Right lobe of liver (tissue), 6 donors: ENCODE measurements around the gene MCOLN2. TPM values are rescaled to one million over a fixed set of nuclear protein-coding genes. Genes with fewer than 3 reads are reported as not detected.
"Not testable (repeated sequence)": the region's sequence is repeated elsewhere in the genome, so short reads cannot be mapped to it uniquely, and the experiment has no call there.

ENCODE experiments used
- ATAC-seq, 4 donors: fragments of 200-7000 bp; cut with Tn5 transposase; one replicate each; pipeline ENCODE4 v1.9.1; 2020; ENCODE audit warnings: mild to moderate bottlenecking in 4 of 4, moderate library complexity in 4 of 4
- DNase-seq, 3 donors: peaks; one replicate each; pipeline ENCODE4 v3.0.0-alpha.2; 2020
- H3K27ac ChIP-seq, 3 donors: fragments of 200-600 bp; one replicate each; pipeline ENCODE4 v1.8.0; 2022
- H3K27me3 ChIP-seq, 2 donors: fragments of 200-600 bp; one replicate each; pipeline ENCODE4 v1.8.0; 2022
- H3K36me3 ChIP-seq, 4 donors: fragments of 200-600 bp; sonication (generic) in 1 of 4; one replicate each; pipeline versions ENCODE4 v1.5.1 to v1.8.0; 2017 to 2022; ENCODE audit warnings: control low read depth in 1 of 4
- H3K4me1 ChIP-seq, 4 donors: fragments of 200-600 bp; sonication (generic) in 1 of 4; one replicate each; pipeline versions ENCODE4 v1.5.1 to v1.8.0; 2017 to 2022; ENCODE audit warnings: control low read depth in 1 of 4
- H3K4me3 ChIP-seq, 3 donors: fragments of 200-600 bp; one replicate each; pipeline ENCODE4 v1.8.0; 2022
- H3K9me3 ChIP-seq, 4 donors: fragments of 200-600 bp; sonication (generic) in 1 of 4; one replicate each; pipeline versions ENCODE4 v1.5.1 to v1.8.0; 2017 to 2022; ENCODE audit warnings: control low read depth in 1 of 4
- POLR2A ChIP-seq: fragments of 450-650 bp; IDR thresholded peaks from one replicate; pipeline ENCODE4 v1.6.1; 2017; ENCODE audit warnings: antibody characterized with exemption, mild to moderate bottlenecking
- WGBS: methylation state at CpG from one replicate; pipeline ENCODE4 v1.1.6; 2018; ENCODE audit warnings: low coverage, low lambda C conversion rate; ENCODE audit not compliant: insufficient coverage; ENCODE audit errors: missing lambda C conversion rate; 5-methylcytosine and 5-hydroxymethylcytosine counted together
- intact Hi-C, 2 donors: fragments of 100-400 bp; cut with DNase I; formaldehyde crosslinking; loops; one replicate each; pipeline versions ENCODE4 v1.11.2 to v1.14.1; 2022
- total RNA-seq, 6 experiments: library from RNA; depleted of rRNA in 2 of 6; stranded (reverse); fragments of >200 nt in 2 of 6; fragmentation: NEBNext Ultra II Directional in 3 of 6; extraction: Animal tissue kit (Norgen Biotek cat#: 25700) in 3 of 6; gene quantifications; one replicate each; pipeline versions ENCODE4 v1.1.0 to v1.2.4, GENCODE V29; 2016 to 2023
- TF ChIP-seq, protein P1 (sequence below), 4 donors: fragments of 200-600 bp in 3 of 4; fragments of 450-650 bp in 1 of 4; IDR thresholded peaks; one replicate each; pipeline versions ENCODE4 v1.5.1 to v1.8.0; 2016 to 2022; ENCODE audit warnings: antibody characterized with exemption in 4 of 4, mild to moderate bottlenecking in 2 of 4
- donor health status: DM: no; HTN: yes; CAD: no.
- donor health status: DM: no; HTN: no; CAD: no.
- donor health status: DM: no; HTN: no; CAD: no.
- donor health status: DM: no; HTN: yes; CAD: no.
- donor health status: DM: no; HTN: yes; CAD: no.

Gene MCOLN2
- total RNA-seq, 6 experiments from 2014 or later = 0.09 to 0.19 TPM; not detected in 4

DNA sequence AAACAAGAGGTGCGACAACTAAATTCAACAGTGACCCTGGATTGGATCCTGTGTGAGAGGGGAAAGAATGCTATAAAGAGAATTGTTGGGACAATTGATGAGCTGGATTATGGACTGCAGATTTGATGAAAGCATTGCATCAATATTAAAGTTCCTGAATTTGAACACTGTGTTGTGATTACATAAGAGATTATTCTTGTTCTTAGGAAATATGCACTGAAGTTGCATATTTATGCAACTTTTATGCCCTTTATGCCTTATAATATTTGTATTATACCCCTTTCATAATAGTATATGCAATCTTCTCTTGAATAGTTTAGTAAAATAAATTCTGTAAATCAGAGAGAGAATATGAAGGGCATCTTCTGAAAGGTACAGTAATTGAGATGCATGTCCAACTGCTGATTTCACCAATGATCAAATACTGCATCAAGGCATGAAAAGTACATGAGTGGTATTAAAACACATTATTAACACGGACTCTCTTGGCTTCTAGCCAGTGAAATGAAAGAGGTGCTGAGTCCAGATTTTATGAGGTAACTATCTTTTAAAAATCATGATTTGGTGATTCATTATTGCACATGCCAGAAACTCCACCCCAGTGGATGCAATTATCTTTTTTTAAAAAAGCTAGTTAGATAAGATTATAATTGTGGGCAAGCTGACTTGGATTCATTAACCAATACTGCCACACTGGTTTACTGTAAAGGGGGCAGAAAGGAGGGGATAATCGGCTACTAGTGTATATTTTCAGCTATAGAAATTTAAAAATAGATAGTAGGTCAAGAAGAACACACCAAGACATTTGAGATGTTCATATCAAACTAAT is 84.0 kb downstream of the MCOLN2 start:
- Histone ChIP-seq H3K4me3 (no peak overlapping the region), H3K27ac (no peak overlapping the region), H3K27me3 (no peaks in the 10 kb centered on the region), H3K9me3 (no peaks in the 10 kb centered on the region), H3K4me1 (no peaks in the 10 kb centered on the region), H3K36me3 (no peaks in the 10 kb centered on the region)
- no peak for TF ChIP-seq POLR2A
- TF ChIP-seq, protein P1, sequence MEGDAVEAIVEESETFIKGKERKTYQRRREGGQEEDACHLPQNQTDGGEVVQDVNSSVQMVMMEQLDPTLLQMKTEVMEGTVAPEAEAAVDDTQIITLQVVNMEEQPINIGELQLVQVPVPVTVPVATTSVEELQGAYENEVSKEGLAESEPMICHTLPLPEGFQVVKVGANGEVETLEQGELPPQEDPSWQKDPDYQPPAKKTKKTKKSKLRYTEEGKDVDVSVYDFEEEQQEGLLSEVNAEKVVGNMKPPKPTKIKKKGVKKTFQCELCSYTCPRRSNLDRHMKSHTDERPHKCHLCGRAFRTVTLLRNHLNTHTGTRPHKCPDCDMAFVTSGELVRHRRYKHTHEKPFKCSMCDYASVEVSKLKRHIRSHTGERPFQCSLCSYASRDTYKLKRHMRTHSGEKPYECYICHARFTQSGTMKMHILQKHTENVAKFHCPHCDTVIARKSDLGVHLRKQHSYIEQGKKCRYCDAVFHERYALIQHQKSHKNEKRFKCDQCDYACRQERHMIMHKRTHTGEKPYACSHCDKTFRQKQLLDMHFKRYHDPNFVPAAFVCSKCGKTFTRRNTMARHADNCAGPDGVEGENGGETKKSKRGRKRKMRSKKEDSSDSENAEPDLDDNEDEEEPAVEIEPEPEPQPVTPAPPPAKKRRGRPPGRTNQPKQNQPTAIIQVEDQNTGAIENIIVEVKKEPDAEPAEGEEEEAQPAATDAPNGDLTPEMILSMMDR (IDR thresholded peaks at IDR 0.05) = no peak
- DNase-seq = no peak
- intact Hi-C loops = no loop called here
- WGBS = 68% methylated on average over 3 of the region's 3 CpGs
- no peak for ATAC-seq

DNA sequence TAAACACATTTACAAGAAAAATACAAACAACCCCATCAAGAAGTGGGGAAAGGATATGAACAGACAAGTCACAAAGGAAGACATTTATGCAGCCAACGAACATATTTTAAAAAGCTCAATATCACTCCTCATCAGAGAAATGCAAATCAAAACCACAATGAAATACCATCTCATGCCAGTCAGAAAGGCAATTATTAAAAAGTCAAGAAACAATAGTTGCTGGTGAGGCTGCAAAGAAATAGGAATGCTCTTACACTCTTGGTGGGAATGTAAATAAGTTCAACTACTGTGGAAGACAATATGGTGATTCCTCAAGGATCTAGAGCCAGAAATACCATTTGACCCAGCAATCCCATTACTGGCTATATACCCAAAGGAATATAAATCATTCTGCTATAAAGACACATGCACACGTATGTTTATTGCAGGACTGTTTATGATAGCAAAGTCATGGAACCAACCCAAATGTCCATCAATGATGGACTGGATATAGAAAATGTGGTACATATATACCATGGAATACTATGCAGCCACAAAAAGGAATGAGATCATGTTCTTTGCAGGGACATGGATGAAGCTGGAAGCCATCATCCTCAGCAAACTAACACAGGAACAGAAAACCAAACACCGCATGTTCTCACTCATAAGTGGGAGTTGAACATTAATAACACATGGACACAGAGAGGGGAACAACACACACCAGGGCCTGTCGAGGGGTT is 88.0 kb downstream of the MCOLN2 start:
- not testable (repeated sequence) for H3K27me3 ChIP-seq

DNA sequence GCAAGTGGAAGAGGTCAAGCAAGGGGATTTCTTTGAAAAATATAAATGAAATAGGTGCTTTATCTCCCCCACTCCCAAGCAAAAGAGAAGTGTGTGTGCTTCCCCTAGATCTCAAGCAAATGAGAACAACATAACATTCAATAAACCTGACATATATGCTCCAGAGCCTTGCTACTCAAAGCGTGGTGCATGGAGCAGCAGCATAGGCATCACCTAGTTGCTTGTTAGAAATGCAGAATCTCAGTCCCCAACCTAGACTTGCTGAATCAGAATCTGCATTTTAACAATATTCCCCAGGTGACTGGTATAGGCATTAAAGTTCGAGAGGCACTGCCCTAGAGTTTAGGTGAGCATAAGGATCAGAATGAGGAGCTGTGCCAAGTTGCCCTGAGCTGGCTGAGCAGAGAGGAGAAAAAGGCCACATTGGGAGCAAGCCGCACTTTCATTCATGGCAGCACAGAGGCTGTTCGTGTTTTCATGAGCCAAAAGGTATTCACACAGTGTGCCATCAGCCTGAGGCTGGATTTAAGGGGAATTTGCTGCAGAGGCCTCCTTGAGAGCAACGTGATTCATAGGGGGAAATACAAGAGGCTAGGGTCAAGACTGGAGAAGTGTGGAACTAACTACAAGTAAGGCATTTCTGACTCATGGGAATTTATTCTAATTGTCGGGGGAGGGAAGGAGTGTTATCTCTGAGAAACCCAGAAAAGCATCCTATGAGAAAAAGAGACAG is 89.7 kb downstream of the MCOLN2 start:
- DNase-seq (no peak), ATAC-seq (no peak)
- Histone ChIP-seq H3K4me3 (no peak overlapping the region), H3K4me1 (no peaks in the 10 kb centered on the region), H3K27me3 (no peaks in the 10 kb centered on the region), H3K36me3 (no peaks in the 10 kb centered on the region), H3K27ac (no peak overlapping the region), H3K9me3 (no peaks in the 10 kb centered on the region)
- intact Hi-C loops = no loop called here
- 60% methylated on average over 5 of the region's 6 CpGs for WGBS
- no peak for TF ChIP-seq POLR2A
- TF ChIP-seq, protein P1 (IDR thresholded peaks at IDR 0.05) = no peak

More for the DNA sequence above, 88.0 kb downstream of the MCOLN2 start:
- H3K9me3 ChIP-seq, H3K4me3 ChIP-seq, H3K27ac ChIP-seq, intact Hi-C loops, H3K36me3 ChIP-seq, DNase-seq, H3K4me1 ChIP-seq, ATAC-seq: not testable (repeated sequence)
- 62% methylated on average over 4 of the region's 4 CpGs for WGBS

DNA sequence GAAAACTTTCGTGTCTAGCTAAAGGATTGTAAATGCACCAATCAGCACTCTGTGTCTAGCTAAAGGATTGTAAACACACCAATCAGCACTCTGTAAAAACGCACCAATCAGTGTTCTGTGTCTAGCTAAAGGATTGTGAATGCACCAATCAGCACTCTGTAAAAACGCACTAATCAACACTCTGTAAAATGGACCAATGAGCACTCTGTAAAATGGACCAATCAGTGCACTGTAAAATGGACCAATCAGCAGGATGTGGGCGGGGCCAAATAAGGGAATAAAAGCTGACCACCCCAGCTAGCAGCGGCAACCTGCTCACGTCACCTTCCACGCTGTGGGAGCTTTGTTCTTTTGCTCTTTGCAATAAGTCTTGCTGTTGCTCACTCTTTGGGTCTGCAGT is 94.2 kb downstream of the MCOLN2 start:
- ATAC-seq, H3K27ac ChIP-seq, intact Hi-C loops, H3K9me3 ChIP-seq, H3K4me1 ChIP-seq, DNase-seq, H3K36me3 ChIP-seq, H3K4me3 ChIP-seq, H3K27me3 ChIP-seq: not testable (repeated sequence)
- WGBS = 53% methylated on average over 6 of the region's 7 CpGs

DNA sequence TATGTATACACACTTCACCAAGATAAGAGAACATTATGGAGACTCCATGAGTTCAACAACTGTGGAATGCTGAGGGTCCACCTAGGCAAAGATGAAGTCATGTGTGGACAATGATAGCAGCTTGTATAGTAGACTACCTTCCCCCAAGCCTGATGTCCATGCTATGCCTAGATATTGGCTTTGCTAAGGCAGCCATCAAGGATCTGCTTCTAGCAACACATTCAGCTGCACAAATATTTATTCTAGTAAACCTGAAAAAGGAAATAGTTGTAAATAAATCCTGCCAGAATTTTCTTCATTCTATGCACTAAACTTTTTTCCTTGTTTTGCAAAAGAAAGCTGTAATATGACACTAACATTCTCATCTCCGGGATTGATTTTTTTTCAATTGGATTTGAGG is 96.9 kb downstream of the MCOLN2 start:
- Histone ChIP-seq H3K9me3 (no peaks in the 10 kb centered on the region), H3K4me1 (no peaks in the 10 kb centered on the region), H3K36me3 (no peaks in the 10 kb centered on the region), H3K27ac (no peak overlapping the region), H3K27me3 (no peaks in the 10 kb centered on the region), H3K4me3 (no peak overlapping the region)
- 60% methylated on average over 1 of the region's 1 CpG for WGBS
- ATAC-seq (no peak), DNase-seq (no peak)
- intact Hi-C loops = no loop called here
- no peak for TF ChIP-seq POLR2A
- TF ChIP-seq, protein P1 (IDR thresholded peaks at IDR 0.05) = no peak
